ENCODE measurements around the gene CFAP77.

CFAP77 gene

GRCh38 chr9:132422574-132422973 lies 12.6 kb downstream of the CFAP77 start:
- DNase-seq (ENCODE audit: low spot score) = no peak
- TF ChIP-seq, protein P1, sequence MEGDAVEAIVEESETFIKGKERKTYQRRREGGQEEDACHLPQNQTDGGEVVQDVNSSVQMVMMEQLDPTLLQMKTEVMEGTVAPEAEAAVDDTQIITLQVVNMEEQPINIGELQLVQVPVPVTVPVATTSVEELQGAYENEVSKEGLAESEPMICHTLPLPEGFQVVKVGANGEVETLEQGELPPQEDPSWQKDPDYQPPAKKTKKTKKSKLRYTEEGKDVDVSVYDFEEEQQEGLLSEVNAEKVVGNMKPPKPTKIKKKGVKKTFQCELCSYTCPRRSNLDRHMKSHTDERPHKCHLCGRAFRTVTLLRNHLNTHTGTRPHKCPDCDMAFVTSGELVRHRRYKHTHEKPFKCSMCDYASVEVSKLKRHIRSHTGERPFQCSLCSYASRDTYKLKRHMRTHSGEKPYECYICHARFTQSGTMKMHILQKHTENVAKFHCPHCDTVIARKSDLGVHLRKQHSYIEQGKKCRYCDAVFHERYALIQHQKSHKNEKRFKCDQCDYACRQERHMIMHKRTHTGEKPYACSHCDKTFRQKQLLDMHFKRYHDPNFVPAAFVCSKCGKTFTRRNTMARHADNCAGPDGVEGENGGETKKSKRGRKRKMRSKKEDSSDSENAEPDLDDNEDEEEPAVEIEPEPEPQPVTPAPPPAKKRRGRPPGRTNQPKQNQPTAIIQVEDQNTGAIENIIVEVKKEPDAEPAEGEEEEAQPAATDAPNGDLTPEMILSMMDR (IDR thresholded peaks at IDR 0.05; ENCODE audit: extremely low read depth, missing control alignments) = no peak

DNA sequence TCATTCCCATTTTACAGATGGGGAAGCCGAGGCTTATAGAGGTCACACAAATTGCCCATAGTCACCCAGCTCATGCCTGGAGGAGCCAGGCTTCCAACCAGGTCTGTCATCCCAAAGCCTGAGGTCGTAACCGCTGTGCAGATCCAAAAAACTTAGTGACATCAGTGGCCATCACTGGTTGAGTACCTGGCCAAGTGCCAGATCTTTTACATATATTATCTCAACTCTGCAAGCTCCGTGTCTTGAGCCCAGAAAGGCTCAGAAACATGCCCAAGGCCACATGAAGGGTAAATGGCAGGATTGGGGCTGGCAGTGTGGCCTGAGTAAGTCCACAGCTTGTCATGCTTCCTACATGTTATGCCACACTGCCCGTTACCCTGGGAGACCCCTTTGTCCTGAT lies 13.5 kb downstream of the CFAP77 start:
- TF ChIP-seq, protein P1 (IDR thresholded peaks at IDR 0.05; ENCODE audit: extremely low read depth, missing control alignments) = no peak
- no peak for DNase-seq (ENCODE audit: low spot score)

GRCh38 chr9:132424857-132425674 lies 15.1 kb downstream of the CFAP77 start:
- TF ChIP-seq, protein P1 (IDR thresholded peaks at IDR 0.05; ENCODE audit: extremely low read depth, missing control alignments) = no peak
- no peak for DNase-seq (ENCODE audit: low spot score)

- TF ChIP-seq, protein P1 (IDR thresholded peaks at IDR 0.05; ENCODE audit: extremely low read depth, missing control alignments) = no peak
Measured at GRCh38 chr9:132425675-132426062, 15.7 kb downstream of the CFAP77 start.

DNA sequence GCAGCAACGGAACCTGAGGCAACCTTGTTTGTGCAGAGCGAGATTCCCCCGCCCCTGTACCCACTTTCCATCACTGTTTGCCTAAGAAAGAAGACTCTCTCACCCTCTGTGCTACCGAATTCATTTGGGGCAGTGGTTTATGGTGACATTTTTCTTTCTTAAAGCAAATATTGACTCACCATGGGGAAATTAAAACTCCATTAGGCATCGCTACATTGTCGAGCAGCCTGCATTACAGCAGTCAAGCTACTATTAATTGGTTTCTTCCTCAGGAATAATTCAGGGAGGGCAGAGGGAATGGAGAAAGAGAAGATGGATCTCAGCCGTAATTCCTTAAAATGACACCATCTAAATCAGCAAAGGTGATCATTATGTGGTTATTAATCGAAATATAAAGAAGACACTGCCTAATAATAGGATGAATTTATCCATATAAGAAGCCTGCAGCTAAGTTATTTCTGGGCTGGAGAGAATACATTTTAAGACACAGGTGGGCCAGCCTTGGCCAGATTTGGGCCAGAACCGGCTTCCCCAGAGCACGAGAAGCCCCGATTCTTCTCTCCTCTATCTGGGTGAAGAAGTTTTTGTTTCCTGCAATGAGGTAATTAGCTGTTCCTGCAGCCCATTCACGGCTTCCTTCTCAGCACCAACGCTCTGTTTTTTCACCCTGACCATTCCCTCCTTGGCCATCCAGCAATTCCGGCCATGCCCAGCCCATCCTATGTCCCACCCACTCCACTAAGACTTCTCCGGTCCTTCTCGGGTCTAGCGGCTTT lies 16.8 kb downstream of the CFAP77 start:
- TF ChIP-seq, protein P1 (IDR thresholded peaks at IDR 0.05; ENCODE audit: extremely low read depth, missing control alignments) = no peak
- DNase-seq (ENCODE audit: low spot score) = no peak

More at GRCh38 chr9:132425675-132426062, 15.7 kb downstream of the CFAP77 start:
- no peak for DNase-seq (ENCODE audit: low spot score)

- TF ChIP-seq, protein P1 (IDR thresholded peaks at IDR 0.05; ENCODE audit: extremely low read depth, missing control alignments) = no peak
Measured at GRCh38 chr9:132430998-132431397, 21.0 kb downstream of the CFAP77 start.

DNA sequence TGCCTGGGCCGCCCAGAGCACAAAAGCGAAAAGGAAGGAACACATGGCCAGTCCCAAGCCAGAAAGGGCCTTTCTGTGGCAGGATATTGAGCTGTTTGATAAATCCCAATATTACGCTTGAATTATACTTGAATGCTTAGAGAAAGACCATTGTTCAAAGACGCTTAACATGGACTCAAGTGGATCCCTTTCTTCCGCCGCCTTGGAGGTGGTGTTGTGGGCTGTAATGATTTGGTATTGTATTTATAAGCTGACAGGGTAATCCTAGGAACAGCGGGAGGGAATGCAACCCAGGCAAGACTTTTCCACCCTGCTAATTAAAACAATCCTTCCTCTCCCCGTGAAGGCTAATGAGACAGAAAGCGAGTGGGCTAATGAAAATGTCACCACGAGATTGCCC lies 24.9 kb downstream of the CFAP77 start:
- DNase-seq (ENCODE audit: low spot score) = no peak
- TF ChIP-seq, protein P1 (IDR thresholded peaks at IDR 0.05; ENCODE audit: extremely low read depth, missing control alignments) = no peak

More at GRCh38 chr9:132430998-132431397, 21.0 kb downstream of the CFAP77 start:
- no peak for DNase-seq (ENCODE audit: low spot score)
